ENCODE data around the gene ACVR1B. TPM values are rescaled to one million over a fixed set of nuclear protein-coding genes. Genes with fewer than 3 reads are reported as not detected.
A peak's percentile ranks its signal among the peaks of the same experiment; 100 is the strongest.

The ACVR1B gene
- total RNA-seq, 1 donor from 2014 or later: 23.4 TPM

GRCh38 chr12:52003016-52003550 is 51.6 kb downstream of the ACVR1B start:
- no peak for DNase-seq (ENCODE audit: low read depth)
- no peak for TF ChIP-seq CTCF (conservative IDR thresholded peaks at IDR 0.05; ENCODE audit: low read depth, low read length)

GRCh38 chr12:52003591-52003990 is 52.1 kb downstream of the ACVR1B start:
- no peak for TF ChIP-seq CTCF (conservative IDR thresholded peaks at IDR 0.05; ENCODE audit: low read depth, low read length)
- DNase-seq (ENCODE audit: low read depth): no peak
- no peak overlapping the region for H3K4me3 ChIP-seq (ENCODE audit: low read depth, low read length)

More at GRCh38 chr12:52003016-52003550, 51.6 kb downstream of the ACVR1B start:
- no peak overlapping the region for H3K4me3 ChIP-seq (ENCODE audit: low read depth, low read length)

- DNase-seq (ENCODE audit: low read depth): no peak
- H3K4me3 ChIP-seq (ENCODE audit: low read depth, low read length): no peak overlapping the region
- peak; percentile 81 for TF ChIP-seq CTCF (conservative IDR thresholded peaks at IDR 0.05; ENCODE audit: low read depth, low read length)
Observed at GRCh38 chr12:52004042-52004648, 52.6 kb downstream of the ACVR1B start.

GRCh38 chr12:52005218-52005902 is 53.9 kb downstream of the ACVR1B start:
- TF ChIP-seq CTCF (conservative IDR thresholded peaks at IDR 0.05; ENCODE audit: low read depth, low read length): no peak
- no peak overlapping the region for H3K4me3 ChIP-seq (ENCODE audit: low read depth, low read length)
- no peak for DNase-seq (ENCODE audit: low read depth)

GRCh38 chr12:52005903-52006703 is 54.6 kb downstream of the ACVR1B start:
- DNase-seq (ENCODE audit: low read depth): no peak
- H3K4me3 ChIP-seq (ENCODE audit: low read depth, low read length): peak overlapping the region; percentile 55
- TF ChIP-seq CTCF (conservative IDR thresholded peaks at IDR 0.05; ENCODE audit: low read depth, low read length): no peak

GRCh38 chr12:52006726-52007157 is 55.2 kb downstream of the ACVR1B start, which contains the start of gene TAMALIN:
Gene TAMALIN (plus strand): TSS chr12:52006946. CDS start chr12:52007020, 74 bp downstream.
- no peak for TF ChIP-seq CTCF (conservative IDR thresholded peaks at IDR 0.05; ENCODE audit: low read depth, low read length)

More at GRCh38 chr12:52006726-52007157, 55.2 kb downstream of the ACVR1B start, which contains the start of gene TAMALIN:
- DNase-seq (ENCODE audit: low read depth): no peak
- H3K4me3 ChIP-seq (ENCODE audit: low read depth, low read length): peak within 1 kb of the TSS; percentile 55
